ENCODE data around the gene TRMT61B. TPM values are rescaled to one million over a fixed set of nuclear protein-coding genes. Genes with fewer than 3 reads are reported as not detected.
A peak's percentile ranks its signal among the peaks of the same experiment; 100 is the strongest.

TRMT61B gene
- total and polyA plus RNA-seq, 9 of the 15 experiments (the other 6 are each of a cell fraction or from before 2014, with no cell fraction given) = 13.2 to 28.3 (median 19.5) TPM

DNA sequence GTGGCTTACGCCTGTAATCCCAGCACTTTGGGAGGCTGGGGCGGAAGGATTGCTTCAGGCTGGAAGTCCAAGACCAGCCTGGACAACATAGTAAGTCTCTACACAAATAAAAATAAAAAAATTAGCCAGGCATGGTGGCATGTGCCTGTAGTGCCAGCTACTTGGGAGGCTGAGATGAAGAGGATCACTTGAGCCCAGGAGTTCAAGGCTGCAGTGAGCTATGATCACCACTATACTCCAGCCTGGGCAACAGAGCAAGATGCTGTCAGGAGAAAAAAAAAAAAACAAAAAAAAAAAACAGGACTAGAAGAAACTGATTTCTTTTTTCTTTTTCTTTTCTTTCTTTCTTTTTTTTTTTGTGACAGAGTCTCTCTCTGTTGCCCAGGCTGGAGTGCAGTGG lies 45.9 kb downstream of the TRMT61B start:
- FAIRE-seq (no peak), ATAC-seq (no peak), DNase-seq (ENCODE audit: extremely low read depth in 1 of 4, low spot score in 3 of 4) (no peak)
- TF ChIP-seq SPI1 (IDR thresholded peaks at IDR 0.05; ENCODE audit: borderline replicate concordance, low read depth, low read length) (no peak), NONO (IDR thresholded peaks at IDR 0.05; ENCODE audit: low read depth in 2 of 2, low read length in 1 of 2) (no peak)
- Histone ChIP-seq H3K4me3 (no peak overlapping the region), H3K27me3 (ENCODE audit: control insufficient read depth in 2 of 2, insufficient read depth in 2 of 2, low read length in 2 of 2) (no peaks in the 10 kb centered on the region; a peak in 1 of 5 replicates), H3K9me3 (replicated peaks; ENCODE audit: control insufficient read depth, insufficient read depth, low read depth, low read length) (no peaks in the 10 kb centered on the region), H3K4me2 (ENCODE audit: insufficient read depth, low read length) (no peak overlapping the region), H4K20me1 (replicated peaks; ENCODE audit: control insufficient read depth, insufficient read depth, low read length) (no peaks in the 10 kb centered on the region), H2AFZ (ENCODE audit: low read depth, low read length) (no peak overlapping the region), H3K9ac (ENCODE audit: insufficient read depth in 1 of 2, low read depth in 2 of 2, low read length in 2 of 2) (no peak overlapping the region), H3K36me3 (ENCODE audit: control insufficient read depth, insufficient read depth, low read length) (no peaks in the 10 kb centered on the region), H3K9me1 (ENCODE audit: control insufficient read depth, insufficient read depth, low read length) (no peaks in the 10 kb centered on the region), H3K27ac (ENCODE audit: extremely low read depth, low read depth, low read length) (no peak overlapping the region), H3K79me2 (ENCODE audit: control insufficient read depth, insufficient read depth, low read length) (no peaks in the 10 kb centered on the region), H3K4me1 (replicated peaks in 1 of 2; ENCODE audit: control insufficient read depth in 2 of 2, insufficient read depth in 2 of 2, low read length in 2 of 2) (no peaks in the 10 kb centered on the region)
- intact Hi-C loops (cut with micrococcal nuclease) (no loop called here), in situ Hi-C loops (cut with MboI) (loop anchor here (5.0 kb wide), 1 partner anchor 133 kb away; no protein-coding TSS in a partner anchor)
- WGBS (ENCODE audit: insufficient coverage, low coverage, missing lambda C conversion rate) = 30% methylated on average over 2 of the region's 2 CpGs
- BruUV-seq (replicated peaks) = no TSS peak
- ChIA-PET CTCF (ENCODE audit: low intra/inter-chr PET ratio) (no interaction called here), POLR2A (interaction anchor here (0.6 kb wide), 1 partner anchor 100 kb away, joined by 3 read pairs; no protein-coding TSS in a partner anchor)

DNA sequence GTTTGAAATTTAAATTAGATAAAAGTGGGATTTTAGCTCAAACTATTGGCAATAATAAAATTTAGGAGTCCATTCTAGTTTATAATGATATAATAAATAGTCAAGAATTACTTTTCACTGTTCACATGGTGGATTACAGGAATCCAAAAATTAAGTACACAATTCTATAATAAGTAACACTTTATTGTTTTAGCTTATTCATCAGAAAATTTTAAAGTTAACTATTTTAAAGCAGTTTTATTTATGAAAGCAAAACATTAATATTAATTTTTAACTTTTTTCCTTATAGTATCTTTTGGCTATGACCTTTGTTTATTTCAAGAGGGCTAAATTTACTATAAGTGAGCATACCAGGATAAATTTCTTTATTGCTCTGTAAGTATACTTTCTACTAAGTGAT lies 48.1 kb downstream of the TRMT61B start:
- FAIRE-seq (no peak), DNase-seq (ENCODE audit: extremely low read depth in 1 of 4, low spot score in 3 of 4) (no peak), ATAC-seq (no peak)
- Histone ChIP-seq H3K9me1 (ENCODE audit: control insufficient read depth, insufficient read depth, low read length) (no peaks in the 10 kb centered on the region), H3K79me2 (ENCODE audit: control insufficient read depth, insufficient read depth, low read length) (no peaks in the 10 kb centered on the region), H3K36me3 (ENCODE audit: control insufficient read depth, insufficient read depth, low read length) (no peaks in the 10 kb centered on the region), H4K20me1 (replicated peaks; ENCODE audit: control insufficient read depth, insufficient read depth, low read length) (no peaks in the 10 kb centered on the region), H2AFZ (ENCODE audit: low read depth, low read length) (no peak overlapping the region), H3K27me3 (ENCODE audit: control insufficient read depth in 2 of 2, insufficient read depth in 2 of 2, low read length in 2 of 2) (no peaks in the 10 kb centered on the region; a peak in 1 of 5 replicates), H3K9ac (ENCODE audit: insufficient read depth in 1 of 2, low read depth in 2 of 2, low read length in 2 of 2) (no peak overlapping the region), H3K27ac (ENCODE audit: extremely low read depth, low read depth, low read length) (no peak overlapping the region), H3K9me3 (replicated peaks; ENCODE audit: control insufficient read depth, insufficient read depth, low read depth, low read length) (no peaks in the 10 kb centered on the region), H3K4me2 (ENCODE audit: insufficient read depth, low read length) (no peak overlapping the region), H3K4me1 (replicated peaks in 1 of 2; ENCODE audit: control insufficient read depth in 2 of 2, insufficient read depth in 2 of 2, low read length in 2 of 2) (no peaks in the 10 kb centered on the region), H3K4me3 (no peak overlapping the region)
- TF ChIP-seq HDAC1 (IDR thresholded peaks at IDR 0.05) (no peak), ZNF79 (CRISPR knock-in tag; IDR thresholded peaks at IDR 0.05; ENCODE audit: low read depth) (no peak), CC2D1A (IDR thresholded peaks at IDR 0.05) (no peak), ZNF316 (IDR thresholded peaks at IDR 0.05) (peak; percentile 85), FIP1L1 (IDR thresholded peaks at IDR 0.05; ENCODE audit: low read depth, low read length, poor library complexity, severe bottlenecking) (no peak), CCNT2 (IDR thresholded peaks at IDR 0.05; ENCODE audit: borderline replicate concordance, extremely low read depth, insufficient read length, low read depth, low read length) (no peak), SMAD1 (IDR thresholded peaks at IDR 0.05; ENCODE audit: low read depth, low read length, partially characterized antibody) (no peak), YBX1 (IDR thresholded peaks at IDR 0.05) (no peak), RFX1 (IDR thresholded peaks at IDR 0.05) (no peak), BMI1 (IDR thresholded peaks at IDR 0.05; ENCODE audit: low read length) (no peak), C11orf30 (IDR thresholded peaks at IDR 0.05; ENCODE audit: low read depth) (peak; percentile 61), KLF10 (CRISPR knock-in tag; IDR thresholded peaks at IDR 0.05) (no peak)
- intact Hi-C loops (cut with micrococcal nuclease) (no loop called here), in situ Hi-C loops (cut with MboI) (loop anchor here (5.0 kb wide), 1 partner anchor 135 kb away; no protein-coding TSS in a partner anchor)
- ChIA-PET POLR2A (interaction anchor here (0.6 to 0.8 kb wide), 2 partner anchors 13 to 490 kb away, joined by 3 read pairs; no protein-coding TSS in a partner anchor), CTCF (ENCODE audit: low intra/inter-chr PET ratio) (interaction anchor here (1.0 to 2.2 kb wide), 4 partner anchors 131 to 374 kb away, joined by 5 to 18 read pairs (median 14); no protein-coding TSS in a partner anchor)
- no TSS peak for BruUV-seq (replicated peaks)
